ENCODE results near the gene RTF2.

- no peak for TF ChIP-seq TCF7L2 (IDR thresholded peaks at IDR 0.05; ENCODE audit: low read depth, low read length)
- TF ChIP-seq CTCF (IDR thresholded peaks at IDR 0.05) = no peak
- no peak for TF ChIP-seq POLR2AphosphoS5 (IDR thresholded peaks at IDR 0.05; ENCODE audit: low read depth, low read length)
- TF ChIP-seq SIN3A (IDR thresholded peaks at IDR 0.05; ENCODE audit: borderline replicate concordance, insufficient read depth, low read depth, low read length) = no peak
Observed at GRCh38 chr20:56516631-56517030, 48.2 kb downstream of the RTF2 start.
